Measurements from ENCODE around the gene SPINT1.

- no peak for TF ChIP-seq GATA2 (IDR thresholded peaks at IDR 0.05; ENCODE audit: low read depth, low read length)
- no peak for TF ChIP-seq GATA3 (IDR thresholded peaks at IDR 0.05; ENCODE audit: low read depth, low read length)
Measured at GRCh38 chr15:40855706-40856234, 11.9 kb downstream of the SPINT1 start.
